OCI-LY1 (cell line): ENCODE measurements around the gene CNTN2.

Experiments used
- EZH2 ChIP-seq: fragments of 200-600 bp; sonication (generic), shearing (Covaris generic); IDR thresholded peaks from 2 replicates; pipeline ENCODE4 v1.8.0; 2017; ENCODE audit warnings: borderline replicate concordance, mixed run types, mild to moderate bottlenecking, antibody characterized with exemption, low read length, moderate library complexity, mixed read lengths
- TF ChIP-seq, protein P1 (sequence below): fragments of 200-600 bp; sonication (generic), shearing (Covaris generic); IDR thresholded peaks from 2 replicates; pipeline ENCODE4 v1.5.1; 2017; ENCODE audit warnings: mild to moderate bottlenecking, antibody characterized with exemption, low read length, moderate library complexity, mixed read lengths

GRCh38 chr1:205056188-205056611 is 13.2 kb downstream of the CNTN2 start:
- TF ChIP-seq, protein P1, sequence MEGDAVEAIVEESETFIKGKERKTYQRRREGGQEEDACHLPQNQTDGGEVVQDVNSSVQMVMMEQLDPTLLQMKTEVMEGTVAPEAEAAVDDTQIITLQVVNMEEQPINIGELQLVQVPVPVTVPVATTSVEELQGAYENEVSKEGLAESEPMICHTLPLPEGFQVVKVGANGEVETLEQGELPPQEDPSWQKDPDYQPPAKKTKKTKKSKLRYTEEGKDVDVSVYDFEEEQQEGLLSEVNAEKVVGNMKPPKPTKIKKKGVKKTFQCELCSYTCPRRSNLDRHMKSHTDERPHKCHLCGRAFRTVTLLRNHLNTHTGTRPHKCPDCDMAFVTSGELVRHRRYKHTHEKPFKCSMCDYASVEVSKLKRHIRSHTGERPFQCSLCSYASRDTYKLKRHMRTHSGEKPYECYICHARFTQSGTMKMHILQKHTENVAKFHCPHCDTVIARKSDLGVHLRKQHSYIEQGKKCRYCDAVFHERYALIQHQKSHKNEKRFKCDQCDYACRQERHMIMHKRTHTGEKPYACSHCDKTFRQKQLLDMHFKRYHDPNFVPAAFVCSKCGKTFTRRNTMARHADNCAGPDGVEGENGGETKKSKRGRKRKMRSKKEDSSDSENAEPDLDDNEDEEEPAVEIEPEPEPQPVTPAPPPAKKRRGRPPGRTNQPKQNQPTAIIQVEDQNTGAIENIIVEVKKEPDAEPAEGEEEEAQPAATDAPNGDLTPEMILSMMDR = no peak
- TF ChIP-seq EZH2 = no peak
